ENCODE results near the gene ISL2. TPM values are rescaled to one million over a fixed set of nuclear protein-coding genes. Genes with fewer than 3 reads are reported as not detected.

The ISL2 gene
- total and polyA plus RNA-seq, 9 of the 15 experiments (the other 6 are each of a cell fraction or from before 2014, with no cell fraction given): 0.15 to 23.7 (median 4.0) TPM

DNA sequence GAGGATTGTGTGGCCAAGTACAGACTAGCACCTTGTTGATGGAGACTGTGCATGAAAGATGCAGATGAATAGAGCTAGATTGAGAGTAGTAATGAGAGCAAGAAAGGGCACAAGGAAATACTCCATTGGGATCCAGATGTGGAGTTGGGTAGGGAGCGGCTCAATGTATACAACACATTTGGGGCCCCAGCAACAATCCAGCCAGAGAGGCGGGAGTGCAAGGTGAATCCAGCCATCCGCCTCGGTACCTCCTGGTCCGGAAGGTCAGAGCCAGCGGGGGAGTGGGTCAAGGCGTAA, 9.0 kb downstream of the ISL2 start:
- no peak overlapping the region for H3K9ac ChIP-seq (ENCODE audit: insufficient read depth in 1 of 2, low read depth in 2 of 2, low read length in 2 of 2)
- peaks cover 0 to 14% of the 10 kb centered on the region in 2 experiments; a peak in 1 of 5 replicates for H3K4me1 ChIP-seq (replicated peaks in 1 of 2; ENCODE audit: control insufficient read depth in 2 of 2, insufficient read depth in 2 of 2, low read length in 2 of 2)
- ATAC-seq (0 out of 3 replicates have a peak, but pooled peaks have one; percentile 23), DNase-seq (ENCODE audit: extremely low read depth in 1 of 4, low spot score in 3 of 4) (no peak), FAIRE-seq (no peak)
- no peak overlapping the region for H3K27ac ChIP-seq (ENCODE audit: extremely low read depth, low read depth, low read length)
- H3K79me2 ChIP-seq (ENCODE audit: control insufficient read depth, insufficient read depth, low read length): 0 out of 3 replicates have a peak, but pooled peaks cover 4% of the 10 kb centered on the region
- H3K9me3 ChIP-seq (replicated peaks; ENCODE audit: control insufficient read depth, insufficient read depth, low read depth, low read length): no peaks in the 10 kb centered on the region; the same call in 1 of the 2 replicates
- H3K36me3 ChIP-seq (ENCODE audit: control insufficient read depth, insufficient read depth, low read length): peaks cover 38% of the 10 kb centered on the region; the same call in 2 of the 3 replicates
- H3K9me1 ChIP-seq (ENCODE audit: control insufficient read depth, insufficient read depth, low read length): no peaks in the 10 kb centered on the region
- H3K27me3 ChIP-seq (ENCODE audit: control insufficient read depth in 2 of 2, insufficient read depth in 2 of 2, low read length in 2 of 2): no peaks in the 10 kb centered on the region
- CTCF ChIA-PET (ENCODE audit: low intra/inter-chr PET ratio): no interaction called here
- H3K4me2 ChIP-seq (ENCODE audit: insufficient read depth, low read length): no peak overlapping the region
- no peak overlapping the region for H2AFZ ChIP-seq (ENCODE audit: low read depth, low read length)
- in situ Hi-C loops (cut with MboI): no loop called here
- 57% methylated on average over 5 of the region's 7 CpGs for WGBS (ENCODE audit: insufficient coverage, low coverage, missing lambda C conversion rate)
- H4K20me1 ChIP-seq (replicated peaks; ENCODE audit: control insufficient read depth, insufficient read depth, low read length): no peaks in the 10 kb centered on the region
- TF ChIP-seq, protein P1, sequence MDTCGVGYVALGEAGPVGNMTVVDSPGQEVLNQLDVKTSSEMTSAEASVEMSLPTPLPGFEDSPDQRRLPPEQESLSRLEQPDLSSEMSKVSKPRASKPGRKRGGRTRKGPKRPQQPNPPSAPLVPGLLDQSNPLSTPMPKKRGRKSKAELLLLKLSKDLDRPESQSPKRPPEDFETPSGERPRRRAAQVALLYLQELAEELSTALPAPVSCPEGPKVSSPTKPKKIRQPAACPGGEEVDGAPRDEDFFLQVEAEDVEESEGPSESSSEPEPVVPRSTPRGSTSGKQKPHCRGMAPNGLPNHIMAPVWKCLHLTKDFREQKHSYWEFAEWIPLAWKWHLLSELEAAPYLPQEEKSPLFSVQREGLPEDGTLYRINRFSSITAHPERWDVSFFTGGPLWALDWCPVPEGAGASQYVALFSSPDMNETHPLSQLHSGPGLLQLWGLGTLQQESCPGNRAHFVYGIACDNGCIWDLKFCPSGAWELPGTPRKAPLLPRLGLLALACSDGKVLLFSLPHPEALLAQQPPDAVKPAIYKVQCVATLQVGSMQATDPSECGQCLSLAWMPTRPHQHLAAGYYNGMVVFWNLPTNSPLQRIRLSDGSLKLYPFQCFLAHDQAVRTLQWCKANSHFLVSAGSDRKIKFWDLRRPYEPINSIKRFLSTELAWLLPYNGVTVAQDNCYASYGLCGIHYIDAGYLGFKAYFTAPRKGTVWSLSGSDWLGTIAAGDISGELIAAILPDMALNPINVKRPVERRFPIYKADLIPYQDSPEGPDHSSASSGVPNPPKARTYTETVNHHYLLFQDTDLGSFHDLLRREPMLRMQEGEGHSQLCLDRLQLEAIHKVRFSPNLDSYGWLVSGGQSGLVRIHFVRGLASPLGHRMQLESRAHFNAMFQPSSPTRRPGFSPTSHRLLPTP (IDR thresholded peaks at IDR 0.05; ENCODE audit: borderline replicate concordance, extremely low read depth, insufficient read length): no peak
- TF ChIP-seq RB1 (IDR thresholded peaks at IDR 0.05; ENCODE audit: low read depth) (no peak), PML (IDR thresholded peaks at IDR 0.05; ENCODE audit: low read length) (no peak), JUNB (CRISPR knock-in tag; conservative IDR thresholded peaks at IDR 0.05) (no peak), ZFP1 (CRISPR knock-in tag; IDR thresholded peaks at IDR 0.05) (no peak), PHF20 (IDR thresholded peaks at IDR 0.05; ENCODE audit: partially characterized antibody) (no peak), TCFL5 (CRISPR knock-in tag; conservative IDR thresholded peaks at IDR 0.05) (no peak), ZNF133 (CRISPR knock-in tag; IDR thresholded peaks at IDR 0.05) (no peak), RFX1 (IDR thresholded peaks at IDR 0.05) (no peak), POU5F1 (IDR thresholded peaks at IDR 0.05; ENCODE audit: borderline replicate concordance, low read depth, low read length, partially characterized antibody) (no peak), ZFX (CRISPR knock-in tag; IDR thresholded peaks at IDR 0.05) (no peak), TBP (optimal IDR thresholded peaks at IDR 0.05; ENCODE audit: low read depth, low read length) (no peak)
- no TSS peak for BruUV-seq (replicated peaks)
- intact Hi-C loops (cut with micrococcal nuclease): no loop called here
- no peak overlapping the region for H3K4me3 ChIP-seq
- POLR2A ChIA-PET: interaction anchor here (0.7 to 2.6 kb wide), 3 partner anchors 9 to 170 kb away, joined by 3 to 18 read pairs (median 10); partner anchors contain the start of gene ISL2
